GM12878 (cell line): Measurements from ENCODE around the gene ZNF32. TPM values are rescaled to one million over a fixed set of nuclear protein-coding genes. Genes with fewer than 3 reads are reported as not detected.

ENCODE experiments used
- ATAC-seq: fragments of 200-7000 bp; cut with Tn5 transposase; 3 replicates; pipeline ENCODE4 v1.9.1; 2020; ENCODE audit warnings: mild to moderate bottlenecking, moderate library complexity
- BruUV-seq: library from RNA; stranded (reverse); fragments of 400-500 nt; replicated peaks from 2 replicates; lab custom pipeline; 2021; lab: Mats Ljungman, UMichigan
- CTCF ChIA-PET: fragments of 300-600 bp; sonication (Branson Sonifier 250); formaldehyde crosslinking; extraction: SDS; loops from one replicate; lab custom pipeline; 2021; ENCODE audit warnings: inconsistent platforms; lab: Yijun Ruan, JAX
- POLR2A ChIA-PET: fragments of 350-600 bp; formaldehyde crosslinking; extraction: SDS; loops from one replicate; lab custom pipeline; 2021; ENCODE audit warnings: inconsistent platforms; lab: Charles Lee
- RAD21 ChIA-PET: fragments of 300-600 bp; sonication (Branson Sonifier 250); formaldehyde crosslinking; loops from one replicate; lab custom pipeline; 2023; ENCODE audit warnings: antibody characterized with exemption; ENCODE audit not compliant: unreplicated experiment; lab: Charles Lee
- SMC1A ChIA-PET: fragments of 300-600 bp; sonication (Branson Sonifier 250); formaldehyde crosslinking; loops from one replicate; lab custom pipeline; 2023; ENCODE audit not compliant: unreplicated experiment, uncharacterized antibody; lab: Charles Lee
- DNase-seq: peaks from one replicate; pipeline ENCODE4 v3.0.0-alpha.2; 2011; ENCODE audit warnings: low read depth, low spot score
- FAIRE-seq: peaks from 3 replicates; lab custom pipeline; 2011; peaks lifted over from hg19 to GRCh38; lab: Jason Lieb, UNC
- H2AFZ ChIP-seq: 2 replicates; pipeline ENCODE4 v1.6.0; 2011; ENCODE audit warnings: low read depth, low read length, control low read depth; ENCODE audit not compliant: control insufficient read depth
- H3K27ac ChIP-seq: 2 replicates; pipeline ENCODE4 v1.5.1; 2011; ENCODE audit warnings: control low read depth; ENCODE audit not compliant: control insufficient read depth, insufficient read depth
- H3K27me3 ChIP-seq, 2 experiments: replicated peaks in 1 of 2; 2 replicates each; pipeline versions ENCODE4 v1.6.0 to v1.6.1; 2011; ENCODE audit warnings: low read length in 1 of 2; ENCODE audit not compliant: control insufficient read depth in 2 of 2, insufficient read depth in 2 of 2
- H3K36me3 ChIP-seq, 2 experiments: 2 replicates each; pipeline ENCODE4 v1.5.1; 2011; ENCODE audit warnings: low read length in 1 of 2; ENCODE audit not compliant: control insufficient read depth in 2 of 2, insufficient read depth in 2 of 2
- H3K4me1 ChIP-seq: 2 replicates; pipeline ENCODE4 v1.6.1; 2011; ENCODE audit warnings: mild to moderate bottlenecking, low read length, moderate library complexity, mixed read lengths; ENCODE audit not compliant: control insufficient read depth, insufficient read depth
- H3K4me2 ChIP-seq: 2 replicates; pipeline ENCODE4 v1.6.0; 2011; ENCODE audit warnings: control low read depth; ENCODE audit not compliant: control insufficient read depth, insufficient read depth
- H3K4me3 ChIP-seq: fragments of 200-600 bp; sonication (generic); 2 replicates; pipeline ENCODE4 v1.5.1; 2016
- H3K79me2 ChIP-seq: 2 replicates; pipeline ENCODE4 v1.6.0; 2011; ENCODE audit warnings: low read length; ENCODE audit not compliant: control insufficient read depth, insufficient read depth
- H3K9ac ChIP-seq: 2 replicates; pipeline ENCODE4 v1.8.0; 2011; ENCODE audit warnings: low read length, control low read depth, mixed read lengths; ENCODE audit not compliant: control insufficient read depth, insufficient read depth
- H3K9me3 ChIP-seq: replicated peaks from 3 replicates; pipeline ENCODE4 v1.5.1; 2011; ENCODE audit warnings: mild to moderate bottlenecking, low read length; ENCODE audit not compliant: control insufficient read depth, insufficient read depth
- H4K20me1 ChIP-seq: 2 replicates; pipeline ENCODE4 v1.6.0; 2011; ENCODE audit not compliant: control insufficient read depth, insufficient read depth
- ASH2L ChIP-seq: fragments of 300-600, 200-600 bp; sonication (generic); IDR thresholded peaks from 2 replicates; pipeline ENCODE4 v1.6.1; 2017; ENCODE audit warnings: low read depth, mild to moderate bottlenecking, borderline replicate concordance
- CBX5 ChIP-seq: sonication (generic); IDR thresholded peaks from 2 replicates; pipeline ENCODE4 v1.6.1; 2016; ENCODE audit warnings: low read depth, moderate library complexity, mild to moderate bottlenecking, inconsistent platforms
- CEBPB ChIP-seq, 2 experiments: fragments of 150-350 bp in 1 of 2; IDR thresholded peaks; 2 replicates each; pipeline ENCODE4 v1.6.1; 2012 to 2014; ENCODE audit warnings: low read depth in 2 of 2, low read length in 2 of 2, borderline replicate concordance in 1 of 2, inconsistent platforms in 1 of 2
- CREB1 ChIP-seq: IDR thresholded peaks from 2 replicates; pipeline ENCODE4 v1.6.1; 2012; ENCODE audit warnings: low read depth, mild to moderate bottlenecking, inconsistent platforms
- DPF2 ChIP-seq: fragments of 450-650 bp; IDR thresholded peaks from 2 replicates; pipeline ENCODE4 v1.6.1; 2017; ENCODE audit warnings: mild to moderate bottlenecking
- ESRRA ChIP-seq: IDR thresholded peaks from 2 replicates; pipeline ENCODE4 v1.6.1; 2012; ENCODE audit warnings: mild to moderate bottlenecking, low read length, improper control_type of control experiment
- FOXK2 ChIP-seq: fragments of 450-650 bp; IDR thresholded peaks from 2 replicates; pipeline ENCODE4 v1.6.1; 2017; ENCODE audit warnings: mild to moderate bottlenecking, moderate library complexity
- HSF1 ChIP-seq: fragments of 150-350 bp; IDR thresholded peaks from 2 replicates; pipeline ENCODE4 v1.6.1; 2014; ENCODE audit warnings: mild to moderate bottlenecking, low read depth, low read length
- IRF4 ChIP-seq: IDR thresholded peaks from 2 replicates; pipeline ENCODE4 v1.6.1; 2011; ENCODE audit warnings: low read depth, low read length
- NFIC ChIP-seq: IDR thresholded peaks from 2 replicates; pipeline ENCODE4 v1.6.1; 2012; ENCODE audit warnings: low read depth, mild to moderate bottlenecking, inconsistent platforms, low read length, moderate library complexity
- NR2F1 ChIP-seq: fragments of 450-650 bp; conservative IDR thresholded peaks from 2 replicates; pipeline ENCODE4 v1.6.1; 2017; ENCODE audit warnings: mild to moderate bottlenecking
- POLR2AphosphoS5 ChIP-seq: IDR thresholded peaks from 2 replicates; pipeline ENCODE4 v1.6.1; 2011; ENCODE audit warnings: mild to moderate bottlenecking, low read length, inconsistent platforms
- TBL1XR1 ChIP-seq: IDR thresholded peaks from 2 replicates; pipeline ENCODE4 v1.6.1; 2012; ENCODE audit warnings: low read depth, low read length, improper control_type of control experiment
- WRNIP1 ChIP-seq: IDR thresholded peaks from 2 replicates; pipeline ENCODE4 v1.6.1; 2011; ENCODE audit warnings: low read depth, low read length, improper control_type of control experiment, borderline replicate concordance
- ZBTB4 ChIP-seq: fragments of 450-650 bp; formaldehyde crosslinking; IDR thresholded peaks from 2 replicates; pipeline ENCODE4 v1.4.0; 2022; ENCODE audit warnings: mild to moderate bottlenecking, moderate library complexity
- WGBS: methylation state at CpG from one replicate; pipeline ENCODE4 v1.1.6; 2016; ENCODE audit warnings: low lambda C conversion rate; ENCODE audit not compliant: insufficient replicate concordance, insufficient coverage; ENCODE audit errors: missing lambda C conversion rate; 5-methylcytosine and 5-hydroxymethylcytosine counted together
- in situ Hi-C: fragments of 300-500 bp; cut with MboI; formaldehyde crosslinking; loops from 9 replicates; pipeline ENCODE4 v1.14.3; 2018; ENCODE audit warnings: mixed read lengths
- intact Hi-C: fragments of 100-400 bp; cut with micrococcal nuclease; formaldehyde crosslinking; loops from one replicate; pipeline ENCODE4 v1.14.2; 2022; ENCODE audit not compliant: unreplicated experiment
- polyA plus RNA-seq, 11 experiments: library from polyadenylated mRNA; depleted of rRNA in 4 of 11; unstranded in 6 of 11; stranded (reverse) in 5 of 11; fragments of >200 nt; fragmentation: Nextera tagmentation in 4 of 11; fragmentation: Illumina TruSeq in 1 of 11; extraction: Ambion mirVana in 4 of 11; extraction: Trizol in 1 of 11; gene quantifications; 1 replicate in 1 of 11; 2 replicates in 10 of 11; pipeline versions ENCODE4 v1.2.1 to v1.2.3, GENCODE V29; 2011 to 2016; ENCODE audit warnings: inconsistent platforms in 2 of 11, missing spikeins in 2 of 11, low read depth in 1 of 11
- total RNA-seq, 4 experiments: library from RNA; depleted of rRNA in 3 of 4; stranded (reverse); fragments of >200 nt in 3 of 4; fragmentation: Illumina TruSeq in 1 of 4; extraction: Trizol in 1 of 4; gene quantifications; 2 replicates each; pipeline versions ENCODE4 v1.2.1 to v1.2.3, GENCODE V29; 2013 to 2021

Gene ZNF32
- total and polyA plus RNA-seq, 10 of the 15 experiments (the other 5 are each of a cell fraction or from before 2014, with no cell fraction given) = 1.9 to 23.0 (median 3.4) TPM

- no peak for TF ChIP-seq FOXK2
- no peak for TF ChIP-seq TBL1XR1
Observed at GRCh38 chr10:43679509-43679908, 30.8 kb upstream of the ZNF32 start (continued).

DNA sequence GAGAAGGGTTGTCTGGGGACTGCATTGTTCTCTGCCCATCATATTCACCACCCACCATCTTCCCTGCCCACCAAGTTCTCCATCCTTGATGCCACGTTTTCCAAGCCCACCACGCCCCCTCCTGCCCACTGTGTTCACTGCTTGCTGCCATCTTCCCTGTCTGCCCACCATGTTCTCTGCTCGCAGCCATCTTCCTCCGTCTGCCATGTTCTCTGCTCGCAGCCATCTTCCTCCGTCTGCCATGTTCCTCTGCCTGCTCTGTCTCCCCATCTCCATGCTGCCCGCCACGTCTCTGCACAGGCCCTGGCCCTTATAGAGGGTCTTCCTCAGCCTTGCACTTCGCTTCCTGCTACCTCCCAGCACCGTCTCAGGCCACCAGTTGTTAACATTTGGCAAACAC is 30.0 kb upstream of the ZNF32 start:
- FAIRE-seq (no peak), DNase-seq (no peak), ATAC-seq (no peak)
- POLR2A ChIA-PET = no interaction called here
- SMC1A ChIA-PET = no interaction called here
- Histone ChIP-seq H3K9ac (no peak overlapping the region), H3K27me3 (no peaks in the 10 kb centered on the region), H3K27ac (no peak overlapping the region), H3K79me2 (no peaks in the 10 kb centered on the region), H3K4me2 (no peak overlapping the region), H3K36me3 (no peaks in the 10 kb centered on the region), H3K9me3 (no peaks in the 10 kb centered on the region; the same call in 2 of the 3 replicates), H4K20me1 (no peaks in the 10 kb centered on the region), H2AFZ (no peak overlapping the region), H3K4me1 (no peaks in the 10 kb centered on the region), H3K4me3 (no peak overlapping the region)
- TF ChIP-seq CBX5 (no peak), DPF2 (no peak), NFIC (no peak), ASH2L (no peak), CREB1 (no peak), IRF4 (no peak), CEBPB (IDR thresholded peaks at IDR 0.05; ENCODE audit: borderline replicate concordance in 1 of 2, low read depth in 2 of 2, low read length in 2 of 2) (no peak), ZBTB4 (CRISPR knock-in tag) (no peak), POLR2AphosphoS5 (no peak), NR2F1 (no peak), HSF1 (no peak), WRNIP1 (no peak), ESRRA (no peak)
- WGBS = 49% methylated on average over 10 of the region's 10 CpGs
- CTCF ChIA-PET = no interaction called here
- RAD21 ChIA-PET = no interaction called here
- in situ Hi-C loops (no loop called here), intact Hi-C loops (no loop called here)
- no TSS peak for BruUV-seq
